ENCODE measurements around the gene SEC61A2. TPM values are rescaled to one million over a fixed set of nuclear protein-coding genes. Genes with fewer than 3 reads are reported as not detected.

The SEC61A2 gene
- total and polyA plus RNA-seq, 2 of the 4 experiments (the other 2 are of a cell fraction): 6.8 to 10.3 TPM

DNA sequence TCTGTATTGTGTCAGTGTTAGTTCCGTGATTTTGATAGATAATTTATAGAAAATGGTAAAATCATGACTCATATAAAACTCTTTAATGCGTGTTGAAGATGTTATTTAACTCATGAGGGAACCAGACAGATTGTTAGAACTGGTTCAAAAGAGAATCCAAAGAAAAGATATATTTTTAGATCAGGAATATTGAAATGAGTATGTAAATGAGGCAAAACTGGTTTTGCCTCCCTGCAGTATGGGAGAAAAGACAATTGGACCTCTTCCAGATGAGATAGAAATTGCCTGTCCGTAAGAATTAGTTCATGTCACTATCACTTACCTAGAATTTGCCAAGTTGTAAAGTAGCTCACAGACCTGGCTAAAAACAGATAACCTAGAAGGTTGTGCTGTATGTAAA, 84.1 kb downstream of the SEC61A2 start:
- ATAC-seq (ENCODE audit: low read depth) (no peak), DNase-seq (no peak)
- WGBS, 2 experiments (ENCODE audit: extremely low coverage in 2 of 2, insufficient read length in 1 of 2): no CpG with 5 or more reads among the region's 3 CpGs
- Histone ChIP-seq H4K91ac (ENCODE audit: insufficient read depth, low read depth, low read length) (no peak overlapping the region), H3K27ac (ENCODE audit: insufficient read depth, low read length) (no peak overlapping the region), H3K9ac (ENCODE audit: low read depth, low read length) (no peak overlapping the region), H3K9me3 (ENCODE audit: control insufficient read depth, insufficient read depth, low read length) (no peaks in the 10 kb centered on the region), H2AK5ac (ENCODE audit: low read depth, low read length) (no peak overlapping the region), H3K27me3 (ENCODE audit: control insufficient read depth, insufficient read depth, low read length) (no peaks in the 10 kb centered on the region), H3K4me1 (ENCODE audit: control insufficient read depth, insufficient read depth, low read length) (peaks cover 5% of the 10 kb centered on the region), H3K79me1 (ENCODE audit: low read depth in 1 of 2, low read length in 2 of 2) (peaks cover 22 to 26% of the 10 kb centered on the region in 2 experiments), H3K18ac (ENCODE audit: low read depth, low read length) (no peak overlapping the region), H3K4me2 (ENCODE audit: low read depth, low read length) (no peak overlapping the region), H3K23ac (ENCODE audit: low read depth, low read length) (no peak overlapping the region), H3K56ac (ENCODE audit: extremely low read depth, insufficient read depth, low read length) (no peak overlapping the region), H2BK20ac (ENCODE audit: low read depth, low read length) (no peak overlapping the region), H3K4ac (ENCODE audit: low read depth, low read length) (no peak overlapping the region), H3K14ac (replicated peaks; ENCODE audit: low read depth, low read length) (no peak overlapping the region), H3K36me3 (ENCODE audit: control insufficient read depth, insufficient read depth, low read length) (peaks cover 33% of the 10 kb centered on the region), H2BK120ac (ENCODE audit: low read depth, low read length) (no peak overlapping the region), H4K20me1 (ENCODE audit: insufficient read depth, low read length) (0 out of 2 replicates have a peak, but pooled peaks cover 3% of the 10 kb centered on the region), H3K9me1 (ENCODE audit: insufficient read depth, low read length) (no peaks in the 10 kb centered on the region), H2AFZ (replicated peaks; ENCODE audit: low read length, poor library complexity) (no peak overlapping the region), H2AK9ac (replicated peaks; ENCODE audit: low read depth, low read length, poor library complexity) (no peak overlapping the region), H2BK15ac (ENCODE audit: low read depth, low read length) (no peak overlapping the region), H2BK5ac (ENCODE audit: low read depth, low read length, poor library complexity, severe bottlenecking) (no peak overlapping the region), H4K5ac (ENCODE audit: low read depth, low read length) (no peak overlapping the region), H4K8ac (ENCODE audit: low read depth in 2 of 2, low read length in 2 of 2) (no peak overlapping the region), H3K4me3 (ENCODE audit: insufficient read depth, low read depth, low read length) (no peak overlapping the region)
- dilution Hi-C loops (cut with HindIII; ENCODE audit: low sequenced_read_pairs, unreplicated experiment): no loop called here
- BruUV-seq (replicated peaks): no TSS peak
- ChIA-PET CTCF (interaction anchor here (1.4 to 1.7 kb wide), 3 partner anchors 18 to 498 kb away, joined by 3 to 4 read pairs (median 4); partner anchors contain the start of genes CDC123 and NUDT5), POLR2A (ENCODE audit: unreplicated experiment) (no interaction called here)
- intact Hi-C loops (cut with micrococcal nuclease): loop anchor here (1.0 to 5.0 kb wide), 2 partner anchors 498 to 689 kb away; no protein-coding TSS in a partner anchor
- in situ Hi-C loops (cut with MboI; ENCODE audit: low sequenced_read_pairs): no loop called here
- no peak for TF ChIP-seq CHD1 (IDR thresholded peaks at IDR 0.05; ENCODE audit: low read depth, low read length)
- TF ChIP-seq BHLHE40 (IDR thresholded peaks at IDR 0.05; ENCODE audit: low read depth, low read length): no peak
- TF ChIP-seq, protein P1, sequence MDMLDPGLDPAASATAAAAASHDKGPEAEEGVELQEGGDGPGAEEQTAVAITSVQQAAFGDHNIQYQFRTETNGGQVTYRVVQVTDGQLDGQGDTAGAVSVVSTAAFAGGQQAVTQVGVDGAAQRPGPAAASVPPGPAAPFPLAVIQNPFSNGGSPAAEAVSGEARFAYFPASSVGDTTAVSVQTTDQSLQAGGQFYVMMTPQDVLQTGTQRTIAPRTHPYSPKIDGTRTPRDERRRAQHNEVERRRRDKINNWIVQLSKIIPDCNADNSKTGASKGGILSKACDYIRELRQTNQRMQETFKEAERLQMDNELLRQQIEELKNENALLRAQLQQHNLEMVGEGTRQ (IDR thresholded peaks at IDR 0.05; ENCODE audit: low read depth, low read length): no peak
- no peak for TF ChIP-seq MAFK (IDR thresholded peaks at IDR 0.05; ENCODE audit: low read depth, low read length)
- no peak for TF ChIP-seq NFE2L2 (IDR thresholded peaks at IDR 0.05; ENCODE audit: low read depth, low read length)
- no peak for TF ChIP-seq FOS (IDR thresholded peaks at IDR 0.05; ENCODE audit: low read depth, low read length)
- TF ChIP-seq MAZ (IDR thresholded peaks at IDR 0.05; ENCODE audit: borderline replicate concordance, low read depth, low read length): no peak
- no peak for TF ChIP-seq CEBPB (IDR thresholded peaks at IDR 0.05; ENCODE audit: low read depth, low read length)
- no peak for TF ChIP-seq RFX5 (IDR thresholded peaks at IDR 0.05; ENCODE audit: low read depth, low read length)
- TF ChIP-seq RAD21 (IDR thresholded peaks at IDR 0.05; ENCODE audit: low read length): no peak
- TF ChIP-seq RCOR1 (IDR thresholded peaks at IDR 0.05; ENCODE audit: insufficient replicate concordance, low read length): no peak
- TF ChIP-seq SMC3 (IDR thresholded peaks at IDR 0.05; ENCODE audit: low read depth, low read length): no peak
- TF ChIP-seq, protein P2, sequence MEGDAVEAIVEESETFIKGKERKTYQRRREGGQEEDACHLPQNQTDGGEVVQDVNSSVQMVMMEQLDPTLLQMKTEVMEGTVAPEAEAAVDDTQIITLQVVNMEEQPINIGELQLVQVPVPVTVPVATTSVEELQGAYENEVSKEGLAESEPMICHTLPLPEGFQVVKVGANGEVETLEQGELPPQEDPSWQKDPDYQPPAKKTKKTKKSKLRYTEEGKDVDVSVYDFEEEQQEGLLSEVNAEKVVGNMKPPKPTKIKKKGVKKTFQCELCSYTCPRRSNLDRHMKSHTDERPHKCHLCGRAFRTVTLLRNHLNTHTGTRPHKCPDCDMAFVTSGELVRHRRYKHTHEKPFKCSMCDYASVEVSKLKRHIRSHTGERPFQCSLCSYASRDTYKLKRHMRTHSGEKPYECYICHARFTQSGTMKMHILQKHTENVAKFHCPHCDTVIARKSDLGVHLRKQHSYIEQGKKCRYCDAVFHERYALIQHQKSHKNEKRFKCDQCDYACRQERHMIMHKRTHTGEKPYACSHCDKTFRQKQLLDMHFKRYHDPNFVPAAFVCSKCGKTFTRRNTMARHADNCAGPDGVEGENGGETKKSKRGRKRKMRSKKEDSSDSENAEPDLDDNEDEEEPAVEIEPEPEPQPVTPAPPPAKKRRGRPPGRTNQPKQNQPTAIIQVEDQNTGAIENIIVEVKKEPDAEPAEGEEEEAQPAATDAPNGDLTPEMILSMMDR (conservative IDR thresholded peaks at IDR 0.05; ENCODE audit: low read depth, low read length): no peak
- TF ChIP-seq, protein P3, sequence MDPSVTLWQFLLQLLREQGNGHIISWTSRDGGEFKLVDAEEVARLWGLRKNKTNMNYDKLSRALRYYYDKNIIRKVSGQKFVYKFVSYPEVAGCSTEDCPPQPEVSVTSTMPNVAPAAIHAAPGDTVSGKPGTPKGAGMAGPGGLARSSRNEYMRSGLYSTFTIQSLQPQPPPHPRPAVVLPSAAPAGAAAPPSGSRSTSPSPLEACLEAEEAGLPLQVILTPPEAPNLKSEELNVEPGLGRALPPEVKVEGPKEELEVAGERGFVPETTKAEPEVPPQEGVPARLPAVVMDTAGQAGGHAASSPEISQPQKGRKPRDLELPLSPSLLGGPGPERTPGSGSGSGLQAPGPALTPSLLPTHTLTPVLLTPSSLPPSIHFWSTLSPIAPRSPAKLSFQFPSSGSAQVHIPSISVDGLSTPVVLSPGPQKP (IDR thresholded peaks at IDR 0.05; ENCODE audit: borderline replicate concordance, low read depth, low read length): no peak
